Astrocyte (in vitro differentiated cells and primary cell): ENCODE measurements around the gene DNAH14.
"Not testable (repeated sequence)": the region's sequence is repeated elsewhere in the genome, so short reads cannot be mapped to it uniquely, and the experiment has no call there.

Experiments
- EZH2 ChIP-seq: IDR thresholded peaks from 2 replicates; pipeline ENCODE4 v1.6.1; 2012; ENCODE audit warnings: mild to moderate bottlenecking, low read length, inconsistent platforms; ENCODE audit not compliant: insufficient read depth
- TF ChIP-seq, protein P1 (sequence below): IDR thresholded peaks from 2 replicates; pipeline ENCODE4 v1.5.1; 2011; ENCODE audit warnings: low read depth, mild to moderate bottlenecking, inconsistent platforms, low read length, moderate library complexity; ENCODE audit not compliant: insufficient read depth

DNA sequence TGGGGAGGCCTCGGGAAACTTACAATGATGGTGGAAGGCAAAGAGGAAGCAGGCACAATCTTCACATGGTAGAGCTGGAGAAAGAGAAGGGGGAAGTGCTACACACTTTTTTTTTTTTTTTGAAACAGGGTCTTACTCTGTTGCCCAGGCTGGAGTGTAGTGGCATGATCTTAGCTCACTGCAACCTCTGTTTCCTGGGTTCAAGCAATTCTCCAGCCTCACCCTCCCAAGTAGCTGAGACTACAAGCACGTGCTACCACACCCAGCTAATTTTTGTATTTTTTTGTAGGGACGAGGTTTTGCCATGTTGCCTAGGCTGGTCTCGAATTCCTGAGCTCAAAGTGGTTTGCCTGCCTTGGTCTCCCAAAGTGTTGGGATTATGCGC is 48.2 kb upstream of the DNAH14 start:
- TF ChIP-seq, protein P1, sequence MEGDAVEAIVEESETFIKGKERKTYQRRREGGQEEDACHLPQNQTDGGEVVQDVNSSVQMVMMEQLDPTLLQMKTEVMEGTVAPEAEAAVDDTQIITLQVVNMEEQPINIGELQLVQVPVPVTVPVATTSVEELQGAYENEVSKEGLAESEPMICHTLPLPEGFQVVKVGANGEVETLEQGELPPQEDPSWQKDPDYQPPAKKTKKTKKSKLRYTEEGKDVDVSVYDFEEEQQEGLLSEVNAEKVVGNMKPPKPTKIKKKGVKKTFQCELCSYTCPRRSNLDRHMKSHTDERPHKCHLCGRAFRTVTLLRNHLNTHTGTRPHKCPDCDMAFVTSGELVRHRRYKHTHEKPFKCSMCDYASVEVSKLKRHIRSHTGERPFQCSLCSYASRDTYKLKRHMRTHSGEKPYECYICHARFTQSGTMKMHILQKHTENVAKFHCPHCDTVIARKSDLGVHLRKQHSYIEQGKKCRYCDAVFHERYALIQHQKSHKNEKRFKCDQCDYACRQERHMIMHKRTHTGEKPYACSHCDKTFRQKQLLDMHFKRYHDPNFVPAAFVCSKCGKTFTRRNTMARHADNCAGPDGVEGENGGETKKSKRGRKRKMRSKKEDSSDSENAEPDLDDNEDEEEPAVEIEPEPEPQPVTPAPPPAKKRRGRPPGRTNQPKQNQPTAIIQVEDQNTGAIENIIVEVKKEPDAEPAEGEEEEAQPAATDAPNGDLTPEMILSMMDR: not testable (repeated sequence)
- TF ChIP-seq EZH2: not testable (repeated sequence)
